Measurements from ENCODE around the gene TMEM201.

TMEM201 gene

DNA sequence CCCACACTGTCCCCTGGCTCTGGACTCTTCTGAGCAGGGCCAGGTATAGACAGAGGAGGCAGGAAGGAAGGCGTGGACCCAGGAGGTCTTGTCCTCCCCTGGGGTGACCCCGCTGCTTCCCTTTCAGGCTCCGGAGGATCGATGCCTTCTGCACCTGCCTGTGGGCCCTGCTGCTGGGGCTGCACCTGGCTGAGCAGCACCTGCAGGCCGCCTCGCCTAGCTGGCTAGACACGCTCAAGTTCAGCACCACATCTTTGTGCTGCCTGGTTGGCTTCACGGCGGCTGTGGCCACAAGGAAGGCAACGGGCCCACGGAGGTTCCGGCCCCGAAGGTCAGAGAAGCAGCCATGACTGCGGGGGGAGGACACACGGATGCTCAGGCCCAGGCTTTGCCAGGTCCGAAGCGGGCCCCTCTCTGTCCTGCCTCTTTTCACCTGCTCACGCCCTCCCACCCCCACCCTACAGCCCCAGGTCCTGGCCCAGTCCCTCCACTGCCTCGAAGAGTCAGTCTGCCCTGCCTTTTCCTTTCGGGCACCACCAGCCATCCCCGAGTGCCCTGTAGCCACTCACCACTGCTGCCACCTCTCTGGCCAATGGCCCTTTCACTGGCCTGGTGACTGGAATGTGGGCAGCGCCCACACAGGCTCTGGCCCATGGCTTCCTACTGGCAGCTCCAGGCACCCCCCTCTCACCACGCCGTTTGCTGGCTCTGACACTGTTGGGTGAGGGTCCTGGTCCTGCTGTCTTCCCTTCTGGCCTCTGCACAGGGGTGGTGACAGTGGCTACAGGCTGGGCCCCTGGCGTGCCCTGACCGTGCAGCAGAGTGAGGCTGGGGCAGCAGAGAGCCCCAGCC is 13.5 kb downstream of the TMEM201 start:
- TF ChIP-seq, protein P1, sequence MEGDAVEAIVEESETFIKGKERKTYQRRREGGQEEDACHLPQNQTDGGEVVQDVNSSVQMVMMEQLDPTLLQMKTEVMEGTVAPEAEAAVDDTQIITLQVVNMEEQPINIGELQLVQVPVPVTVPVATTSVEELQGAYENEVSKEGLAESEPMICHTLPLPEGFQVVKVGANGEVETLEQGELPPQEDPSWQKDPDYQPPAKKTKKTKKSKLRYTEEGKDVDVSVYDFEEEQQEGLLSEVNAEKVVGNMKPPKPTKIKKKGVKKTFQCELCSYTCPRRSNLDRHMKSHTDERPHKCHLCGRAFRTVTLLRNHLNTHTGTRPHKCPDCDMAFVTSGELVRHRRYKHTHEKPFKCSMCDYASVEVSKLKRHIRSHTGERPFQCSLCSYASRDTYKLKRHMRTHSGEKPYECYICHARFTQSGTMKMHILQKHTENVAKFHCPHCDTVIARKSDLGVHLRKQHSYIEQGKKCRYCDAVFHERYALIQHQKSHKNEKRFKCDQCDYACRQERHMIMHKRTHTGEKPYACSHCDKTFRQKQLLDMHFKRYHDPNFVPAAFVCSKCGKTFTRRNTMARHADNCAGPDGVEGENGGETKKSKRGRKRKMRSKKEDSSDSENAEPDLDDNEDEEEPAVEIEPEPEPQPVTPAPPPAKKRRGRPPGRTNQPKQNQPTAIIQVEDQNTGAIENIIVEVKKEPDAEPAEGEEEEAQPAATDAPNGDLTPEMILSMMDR (IDR thresholded peaks at IDR 0.05; ENCODE audit: control insufficient read depth, extremely low read depth, insufficient read depth): no peak
- no peak for DNase-seq (ENCODE audit: low read depth)
- H3K4me3 ChIP-seq (ENCODE audit: low read depth, low read length): no peak overlapping the region

DNA sequence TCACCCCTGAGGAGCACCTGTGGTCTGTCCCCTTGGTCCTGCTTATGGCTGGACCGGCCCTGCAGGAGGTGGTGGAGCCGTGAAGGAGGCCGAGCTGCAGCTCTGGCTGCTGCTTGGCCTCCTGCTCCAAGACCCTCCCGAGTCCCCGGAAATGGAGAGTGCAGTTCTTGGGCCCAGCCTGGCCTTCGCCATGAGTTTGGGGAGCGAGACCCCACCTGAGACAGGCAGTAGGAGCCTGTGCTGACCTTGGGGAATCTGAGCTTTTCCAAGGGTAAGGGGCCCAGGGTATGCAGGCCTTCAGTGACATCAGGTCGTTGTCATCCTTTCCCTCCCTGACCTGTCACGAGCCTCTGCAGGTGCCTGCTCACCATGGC is 14.1 kb downstream of the TMEM201 start:
- H3K4me3 ChIP-seq (ENCODE audit: low read depth, low read length): no peak overlapping the region
- DNase-seq (ENCODE audit: low read depth): no peak
- TF ChIP-seq, protein P1 (IDR thresholded peaks at IDR 0.05; ENCODE audit: control insufficient read depth, extremely low read depth, insufficient read depth): no peak

DNA sequence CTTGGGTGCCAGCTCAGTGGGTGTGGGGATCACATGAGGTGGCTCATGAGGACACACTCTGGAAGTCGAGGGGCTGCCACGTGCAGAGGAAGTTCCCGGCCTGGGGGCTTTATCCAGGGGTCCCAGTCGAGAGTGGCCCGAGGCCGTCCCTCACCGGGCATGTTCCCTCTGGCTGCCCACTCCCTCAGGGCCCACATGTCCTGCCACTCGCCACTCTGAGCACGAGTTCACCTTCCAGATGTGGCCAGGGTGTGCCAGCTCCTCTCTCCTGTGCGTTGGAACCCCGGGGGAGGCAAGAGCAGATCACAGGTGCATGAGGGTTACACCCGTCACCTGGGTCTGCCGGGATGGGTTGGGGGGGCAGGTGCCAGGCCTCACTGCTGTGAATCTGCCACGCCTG is 14.6 kb downstream of the TMEM201 start:
- DNase-seq (ENCODE audit: low read depth): no peak
- no peak overlapping the region for H3K4me3 ChIP-seq (ENCODE audit: low read depth, low read length)
- TF ChIP-seq, protein P1 (IDR thresholded peaks at IDR 0.05; ENCODE audit: control insufficient read depth, extremely low read depth, insufficient read depth): no peak

DNA sequence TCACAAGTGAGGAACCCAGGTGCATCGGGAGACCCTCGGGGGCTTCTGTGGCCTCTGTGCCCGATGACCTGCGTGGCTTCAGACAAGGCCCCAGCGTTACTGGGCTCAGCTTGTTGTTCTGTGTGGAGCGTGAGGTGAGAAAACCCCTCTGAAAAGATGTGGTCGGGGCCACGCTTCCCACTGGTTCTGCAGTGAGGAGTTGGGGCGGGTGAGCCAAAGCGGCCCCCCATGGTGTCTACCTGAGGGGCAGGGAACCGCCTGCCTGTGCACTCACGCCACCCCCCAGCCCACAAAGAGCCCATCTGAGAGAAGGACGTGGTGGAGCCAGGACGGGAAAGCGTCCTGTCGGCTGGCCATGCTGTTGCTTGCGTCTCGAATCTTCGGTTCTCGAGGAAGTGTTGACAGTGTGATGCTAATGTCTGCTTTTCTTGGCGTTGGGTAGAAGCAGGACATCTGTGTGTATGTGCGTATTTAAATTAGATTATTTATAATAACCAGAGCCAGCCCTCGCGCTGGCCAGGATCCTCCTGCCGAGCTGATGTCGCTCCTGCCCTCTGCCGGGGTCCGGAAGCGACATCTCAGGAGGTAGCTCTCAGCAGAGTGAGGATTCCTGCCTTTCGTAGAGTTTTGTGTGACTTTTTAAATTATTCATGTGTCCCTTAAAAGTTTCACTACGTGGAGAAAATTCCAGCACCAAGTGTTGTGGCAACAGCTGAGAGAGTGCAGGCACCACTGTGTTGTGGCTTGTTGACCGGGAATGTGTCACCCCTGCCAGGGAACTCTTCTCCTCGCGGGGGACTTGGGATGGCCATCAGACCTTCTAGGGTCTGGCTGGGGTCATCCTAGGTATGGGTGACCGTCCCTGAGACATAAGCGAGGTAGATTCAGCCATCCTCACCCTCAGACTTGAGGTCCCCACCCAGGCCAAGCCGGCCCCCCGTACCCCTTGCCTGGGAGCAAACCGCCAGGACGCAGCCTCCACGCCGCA is 15.3 kb downstream of the TMEM201 start:
- TF ChIP-seq, protein P1 (IDR thresholded peaks at IDR 0.05; ENCODE audit: control insufficient read depth, extremely low read depth, insufficient read depth): no peak

DNA sequence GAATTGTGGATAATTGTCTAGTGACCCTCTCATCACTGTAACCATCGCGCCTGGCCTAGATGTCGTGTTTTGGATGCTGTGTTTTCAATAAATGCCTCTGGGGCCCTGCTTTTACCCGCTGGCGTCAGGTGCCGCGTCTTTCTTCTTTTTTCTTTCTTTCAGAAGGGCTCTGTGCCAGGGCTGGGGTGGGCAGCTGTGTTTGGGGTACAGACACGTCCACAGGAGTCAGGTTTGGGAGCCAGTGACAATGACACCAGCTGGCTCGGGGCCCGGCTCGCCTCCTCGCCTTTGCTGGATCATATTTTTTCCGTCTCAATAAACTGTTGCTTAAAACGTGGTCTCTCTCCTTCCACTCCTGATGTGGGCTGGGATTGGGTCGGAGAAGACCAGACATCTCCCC is 16.1 kb downstream of the TMEM201 start:
- DNase-seq (ENCODE audit: low read depth): no peak
- TF ChIP-seq, protein P1 (IDR thresholded peaks at IDR 0.05; ENCODE audit: control insufficient read depth, extremely low read depth, insufficient read depth): no peak
- H3K4me3 ChIP-seq (ENCODE audit: low read depth, low read length): no peak overlapping the region

More for the DNA sequence above, 15.3 kb downstream of the TMEM201 start:
- DNase-seq (ENCODE audit: low read depth): no peak
- H3K4me3 ChIP-seq (ENCODE audit: low read depth, low read length): no peak overlapping the region

DNA sequence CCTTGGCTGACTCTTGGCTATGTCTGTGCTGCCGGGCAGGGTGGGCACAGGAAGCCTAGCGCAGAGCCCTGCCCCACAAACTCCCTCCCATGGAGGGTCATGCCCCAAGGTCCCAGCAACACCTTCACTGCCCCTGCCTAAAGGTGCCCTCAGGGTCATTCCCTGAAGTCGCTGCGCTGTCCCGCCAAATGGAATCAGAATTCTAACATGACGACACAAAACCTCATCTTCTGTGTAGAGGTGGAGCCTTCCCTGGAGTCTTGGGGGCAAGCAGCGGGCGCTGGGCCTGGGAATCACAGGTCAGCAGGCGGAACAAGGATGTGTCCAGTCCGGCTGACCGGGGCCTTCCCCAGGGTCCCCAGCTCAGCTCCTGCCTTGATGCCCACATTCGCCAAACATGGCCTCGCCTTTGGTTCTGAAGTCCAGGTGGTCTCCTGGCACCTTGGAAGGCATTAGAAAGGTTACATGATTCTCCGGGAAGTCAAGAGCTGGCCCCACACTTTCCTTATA is 17.3 kb downstream of the TMEM201 start:
- no peak for DNase-seq (ENCODE audit: low read depth)
- TF ChIP-seq, protein P1 (IDR thresholded peaks at IDR 0.05; ENCODE audit: control insufficient read depth, extremely low read depth, insufficient read depth): no peak

More for the DNA sequence above, 17.3 kb downstream of the TMEM201 start:
- no peak overlapping the region for H3K4me3 ChIP-seq (ENCODE audit: low read depth, low read length)
